Measurements from ENCODE around the gene C1D.
A peak's percentile ranks its signal among the peaks of the same experiment; 100 is the strongest.

C1D gene, protein sequence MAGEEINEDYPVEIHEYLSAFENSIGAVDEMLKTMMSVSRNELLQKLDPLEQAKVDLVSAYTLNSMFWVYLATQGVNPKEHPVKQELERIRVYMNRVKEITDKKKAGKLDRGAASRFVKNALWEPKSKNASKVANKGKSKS

DNA sequence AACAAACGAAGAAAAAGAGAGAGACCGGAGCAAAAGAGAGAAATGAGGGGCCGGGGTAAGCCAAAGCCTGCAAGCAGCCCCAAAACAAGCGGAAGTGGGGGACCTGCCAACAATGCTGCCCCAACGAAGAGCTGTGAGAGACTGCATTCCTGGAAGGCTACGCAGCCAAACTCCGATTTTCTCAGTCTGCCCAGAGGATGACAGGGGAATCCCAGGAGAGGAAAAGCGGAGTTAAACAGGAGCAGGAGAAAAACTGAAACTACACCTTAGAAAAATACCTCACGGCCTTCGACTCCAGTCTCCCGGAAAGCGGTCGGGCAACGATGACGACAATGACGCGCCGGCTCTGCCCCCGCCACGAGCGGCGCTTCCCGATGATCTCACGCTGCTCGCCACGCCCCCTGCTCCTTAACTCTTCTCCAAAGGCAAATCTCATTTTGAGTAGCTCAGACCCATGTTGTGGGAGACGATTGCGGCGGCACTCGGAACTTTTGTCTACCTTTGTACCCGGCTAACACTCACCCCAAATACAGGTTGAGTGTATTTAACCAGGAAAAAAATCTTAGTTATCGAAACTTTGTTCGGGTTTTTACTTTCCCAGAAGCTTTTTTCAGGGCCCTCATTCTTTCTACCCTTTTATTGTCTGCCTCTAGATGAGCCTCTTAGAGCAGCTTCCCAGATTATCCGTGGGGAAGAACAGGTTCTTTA is at the start of gene C1D:
TSS of gene C1D (minus strand) at position 325 of the 708 bp plus-strand sequence. CDS start 15,694 bp downstream, outside the sequence.
- TF ChIP-seq, protein P1, sequence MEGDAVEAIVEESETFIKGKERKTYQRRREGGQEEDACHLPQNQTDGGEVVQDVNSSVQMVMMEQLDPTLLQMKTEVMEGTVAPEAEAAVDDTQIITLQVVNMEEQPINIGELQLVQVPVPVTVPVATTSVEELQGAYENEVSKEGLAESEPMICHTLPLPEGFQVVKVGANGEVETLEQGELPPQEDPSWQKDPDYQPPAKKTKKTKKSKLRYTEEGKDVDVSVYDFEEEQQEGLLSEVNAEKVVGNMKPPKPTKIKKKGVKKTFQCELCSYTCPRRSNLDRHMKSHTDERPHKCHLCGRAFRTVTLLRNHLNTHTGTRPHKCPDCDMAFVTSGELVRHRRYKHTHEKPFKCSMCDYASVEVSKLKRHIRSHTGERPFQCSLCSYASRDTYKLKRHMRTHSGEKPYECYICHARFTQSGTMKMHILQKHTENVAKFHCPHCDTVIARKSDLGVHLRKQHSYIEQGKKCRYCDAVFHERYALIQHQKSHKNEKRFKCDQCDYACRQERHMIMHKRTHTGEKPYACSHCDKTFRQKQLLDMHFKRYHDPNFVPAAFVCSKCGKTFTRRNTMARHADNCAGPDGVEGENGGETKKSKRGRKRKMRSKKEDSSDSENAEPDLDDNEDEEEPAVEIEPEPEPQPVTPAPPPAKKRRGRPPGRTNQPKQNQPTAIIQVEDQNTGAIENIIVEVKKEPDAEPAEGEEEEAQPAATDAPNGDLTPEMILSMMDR (IDR thresholded peaks at IDR 0.05; ENCODE audit: low read depth, low read length), result no peak
- peak; percentile 69 for DNase-seq (ENCODE audit: extremely low read depth, low read depth)

DNA sequence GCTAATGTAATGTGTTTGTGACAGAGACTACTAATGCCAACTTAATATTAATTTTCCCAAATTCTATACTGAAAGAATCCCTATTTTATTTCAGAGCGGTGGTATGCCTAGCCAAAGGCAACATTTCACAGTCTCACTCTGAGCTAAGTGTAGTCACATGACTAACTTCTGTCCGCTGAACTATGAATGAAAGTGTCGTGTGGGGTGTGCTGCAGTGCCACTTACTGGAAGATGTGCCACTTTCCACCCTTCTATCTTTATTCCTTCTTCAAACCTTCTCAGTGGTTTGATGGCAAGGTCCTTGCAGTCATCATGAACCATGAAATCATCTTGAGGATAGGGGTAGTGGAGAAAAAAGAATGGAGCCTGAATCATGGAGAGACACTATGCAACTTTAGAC is 47.3 kb upstream of the C1D start:
- TF ChIP-seq, protein P1 (IDR thresholded peaks at IDR 0.05; ENCODE audit: low read depth, low read length), result no peak
- DNase-seq (ENCODE audit: extremely low read depth, low read depth), result no peak

DNA sequence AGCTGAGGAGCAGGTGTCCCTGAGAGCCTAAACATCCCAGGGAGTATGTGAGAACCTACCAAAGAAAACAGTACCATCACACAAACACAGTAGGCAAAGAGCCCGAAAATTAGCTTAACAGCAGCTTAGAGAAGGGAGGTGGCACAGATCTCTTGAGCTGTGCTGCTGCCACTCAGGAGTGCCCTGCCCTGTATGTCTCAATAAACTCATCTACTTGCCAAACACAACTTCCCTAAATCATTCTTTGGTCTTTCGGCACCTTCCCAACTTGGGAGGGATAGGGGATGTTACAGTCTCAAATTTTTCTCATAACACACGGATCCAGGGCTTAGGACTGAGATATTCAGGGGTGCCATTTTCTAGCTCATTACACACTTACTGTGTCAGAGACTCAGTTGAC is 45.3 kb upstream of the C1D start:
- no peak for DNase-seq (ENCODE audit: extremely low read depth, low read depth)
- TF ChIP-seq, protein P1 (IDR thresholded peaks at IDR 0.05; ENCODE audit: low read depth, low read length), result no peak

DNA sequence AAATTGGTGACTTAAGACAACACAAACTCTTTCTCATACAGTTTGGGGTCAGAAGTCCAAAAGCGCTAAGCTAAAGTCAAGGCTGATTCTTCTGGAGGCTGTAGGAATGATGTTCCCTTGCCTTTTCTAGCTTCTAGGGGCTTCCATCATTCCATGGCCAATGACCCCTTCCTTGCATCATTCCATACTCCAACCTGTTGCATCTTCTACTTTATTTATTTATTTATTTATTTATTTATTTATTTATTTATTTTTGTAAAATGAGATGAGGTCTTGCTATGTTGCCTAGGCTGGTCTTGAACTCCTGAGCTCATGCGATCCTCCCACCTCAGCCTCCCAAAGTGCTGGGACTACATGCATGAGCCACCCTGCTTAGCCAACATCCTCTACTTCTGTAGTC is 44.7 kb upstream of the C1D start:
- DNase-seq (ENCODE audit: extremely low read depth, low read depth), result no peak
- TF ChIP-seq, protein P1 (IDR thresholded peaks at IDR 0.05; ENCODE audit: low read depth, low read length), result no peak

DNA sequence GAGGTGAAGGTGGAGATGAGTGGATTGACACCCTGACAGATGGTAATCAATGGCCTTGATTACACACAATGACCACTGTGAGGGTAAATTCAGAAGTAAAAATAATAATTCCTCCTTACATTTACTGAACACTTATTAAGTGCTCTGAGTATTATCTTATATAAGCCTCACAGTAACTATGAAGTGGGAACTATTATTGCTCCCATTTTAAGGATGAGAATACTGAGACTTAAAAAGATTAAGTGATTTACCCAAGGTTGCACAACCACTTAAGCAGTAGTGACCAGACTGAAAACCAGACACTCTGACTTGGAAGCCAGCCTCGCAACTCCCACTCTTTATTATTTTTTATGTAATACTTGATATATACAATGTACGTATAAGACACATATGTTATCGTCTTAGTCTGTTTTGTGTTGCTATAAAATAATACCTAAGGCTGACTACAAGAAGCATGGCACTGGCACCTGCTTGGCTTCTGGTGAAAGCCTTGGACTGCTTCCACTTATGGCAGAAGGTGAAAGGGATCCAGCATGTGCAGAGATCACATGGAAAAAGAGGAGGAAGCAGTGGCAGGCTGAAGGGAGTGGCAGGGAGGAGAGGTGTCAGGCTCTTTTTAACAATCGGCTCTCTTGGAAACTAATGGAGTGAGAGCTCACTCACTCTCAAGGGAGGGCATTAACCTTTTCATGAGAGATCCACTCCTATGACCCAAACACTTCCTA is 41.5 kb upstream of the C1D start:
- no peak for DNase-seq (ENCODE audit: extremely low read depth, low read depth)
- TF ChIP-seq, protein P1 (IDR thresholded peaks at IDR 0.05; ENCODE audit: low read depth, low read length), result no peak

DNA sequence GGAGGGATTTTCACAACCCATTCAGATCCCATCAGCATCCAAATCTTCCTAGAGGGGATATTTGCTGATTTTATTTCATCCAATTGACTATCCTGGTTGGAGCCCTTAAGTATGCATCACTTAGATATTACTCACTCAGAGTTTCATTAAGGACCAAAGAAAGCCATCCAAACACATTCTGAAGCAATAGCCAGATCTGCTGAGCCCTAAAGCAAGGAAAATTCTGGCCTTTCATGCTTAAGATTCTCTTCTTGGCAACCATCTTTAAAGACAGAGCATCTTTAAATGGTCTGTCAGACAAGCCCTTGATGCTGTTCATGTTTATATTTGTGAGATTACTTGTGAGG is 40.9 kb upstream of the C1D start:
- DNase-seq (ENCODE audit: extremely low read depth, low read depth), result no peak
- TF ChIP-seq, protein P1 (IDR thresholded peaks at IDR 0.05; ENCODE audit: low read depth, low read length), result no peak
